ENCODE measurements around the gene QSOX1.
"Not testable (repeated sequence)": the region's sequence is repeated elsewhere in the genome, so short reads cannot be mapped to it uniquely, and the experiment has no call there.

Gene QSOX1, protein sequence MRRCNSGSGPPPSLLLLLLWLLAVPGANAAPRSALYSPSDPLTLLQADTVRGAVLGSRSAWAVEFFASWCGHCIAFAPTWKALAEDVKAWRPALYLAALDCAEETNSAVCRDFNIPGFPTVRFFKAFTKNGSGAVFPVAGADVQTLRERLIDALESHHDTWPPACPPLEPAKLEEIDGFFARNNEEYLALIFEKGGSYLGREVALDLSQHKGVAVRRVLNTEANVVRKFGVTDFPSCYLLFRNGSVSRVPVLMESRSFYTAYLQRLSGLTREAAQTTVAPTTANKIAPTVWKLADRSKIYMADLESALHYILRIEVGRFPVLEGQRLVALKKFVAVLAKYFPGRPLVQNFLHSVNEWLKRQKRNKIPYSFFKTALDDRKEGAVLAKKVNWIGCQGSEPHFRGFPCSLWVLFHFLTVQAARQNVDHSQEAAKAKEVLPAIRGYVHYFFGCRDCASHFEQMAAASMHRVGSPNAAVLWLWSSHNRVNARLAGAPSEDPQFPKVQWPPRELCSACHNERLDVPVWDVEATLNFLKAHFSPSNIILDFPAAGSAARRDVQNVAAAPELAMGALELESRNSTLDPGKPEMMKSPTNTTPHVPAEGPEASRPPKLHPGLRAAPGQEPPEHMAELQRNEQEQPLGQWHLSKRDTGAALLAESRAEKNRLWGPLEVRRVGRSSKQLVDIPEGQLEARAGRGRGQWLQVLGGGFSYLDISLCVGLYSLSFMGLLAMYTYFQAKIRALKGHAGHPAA

DNA sequence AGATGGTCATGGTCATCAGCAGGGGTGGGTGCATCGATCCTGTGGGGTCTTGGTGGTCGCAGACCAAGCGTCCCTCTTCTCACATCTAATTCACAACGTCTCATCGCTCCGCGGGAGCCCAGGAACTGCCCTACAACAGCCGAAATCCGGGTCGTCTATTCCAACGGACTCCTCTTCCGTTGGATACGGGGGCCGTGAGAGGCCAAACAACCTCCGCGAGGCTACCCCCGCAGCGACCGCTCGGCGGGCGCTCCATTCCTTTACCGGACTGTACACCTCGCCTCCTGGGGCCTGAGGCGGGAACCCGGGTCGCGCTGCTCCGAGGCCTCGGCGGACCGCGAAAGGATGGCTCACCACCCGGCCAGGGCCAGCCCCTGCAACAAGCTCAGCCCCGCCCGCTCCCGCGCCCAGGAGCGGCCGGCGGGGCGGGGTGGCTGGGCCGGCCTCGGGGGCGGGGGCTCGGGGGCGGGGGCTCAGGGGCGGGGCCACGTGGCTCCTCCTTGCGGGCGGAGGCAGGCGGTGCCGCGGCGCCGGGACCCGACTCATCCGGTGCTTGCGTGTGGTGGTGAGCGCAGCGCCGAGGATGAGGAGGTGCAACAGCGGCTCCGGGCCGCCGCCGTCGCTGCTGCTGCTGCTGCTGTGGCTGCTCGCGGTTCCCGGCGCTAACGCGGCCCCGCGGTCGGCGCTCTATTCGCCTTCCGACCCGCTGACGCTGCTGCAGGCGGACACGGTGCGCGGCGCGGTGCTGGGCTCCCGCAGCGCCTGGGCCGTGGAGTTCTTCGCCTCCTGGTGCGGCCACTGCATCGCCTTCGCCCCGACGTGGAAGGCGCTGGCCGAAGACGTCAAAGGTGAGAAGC lies at the start of gene QSOX1:
Gene QSOX1 (plus strand): TSS at position 545 of the 857 bp plus-strand sequence. CDS start 39 bp downstream, at position 584.
- peak; percentile 90 for DNase-seq

DNA sequence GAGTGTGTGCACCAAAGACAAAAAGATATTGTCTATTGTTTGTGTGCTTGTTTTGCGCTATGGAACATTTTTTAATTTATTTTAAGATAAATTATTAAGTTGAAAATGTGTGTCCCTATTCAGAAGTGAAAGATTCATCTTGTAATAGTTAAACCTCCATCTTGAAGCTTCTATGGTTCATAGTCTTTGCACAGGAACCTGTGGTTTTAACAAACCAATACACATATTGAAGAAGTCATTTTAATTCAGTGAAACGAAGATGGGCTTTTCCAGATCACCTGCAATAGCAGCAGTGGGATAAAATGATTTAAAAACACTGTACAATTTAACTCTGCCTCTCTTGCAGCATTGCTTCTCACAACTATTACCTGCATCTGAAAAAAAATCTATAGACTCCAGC lies 42.6 kb upstream of the QSOX1 start:
- no peak for DNase-seq

GRCh38 chr1:180112984-180113647 lies 41.6 kb upstream of the QSOX1 start:
- no peak for DNase-seq

DNA sequence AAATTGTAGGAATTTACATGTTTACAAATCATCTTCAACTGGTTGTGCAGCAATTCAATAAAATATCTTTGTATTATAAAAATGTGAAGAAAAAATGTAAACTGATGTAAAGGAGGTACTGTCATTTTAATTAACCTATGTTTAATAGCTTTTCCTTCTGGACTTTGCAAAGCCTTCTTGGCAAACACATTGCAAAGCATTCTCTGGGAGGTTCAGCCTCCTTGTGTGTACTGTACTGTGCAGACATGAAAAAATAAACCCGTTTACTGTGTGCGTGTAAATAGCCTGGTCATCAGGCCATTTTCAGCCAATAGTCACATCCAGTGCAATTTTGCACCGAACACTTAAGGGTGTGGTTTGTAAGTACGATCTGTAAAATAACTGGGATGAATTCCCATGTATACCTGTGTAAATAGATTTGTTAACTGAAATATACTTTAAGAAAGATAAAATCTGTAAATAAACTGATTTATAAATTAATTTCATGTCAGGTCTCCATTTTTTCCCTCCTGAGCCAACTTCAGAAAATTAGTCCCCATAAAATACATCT lies 40.2 kb upstream of the QSOX1 start:
- no peak for DNase-seq

DNA sequence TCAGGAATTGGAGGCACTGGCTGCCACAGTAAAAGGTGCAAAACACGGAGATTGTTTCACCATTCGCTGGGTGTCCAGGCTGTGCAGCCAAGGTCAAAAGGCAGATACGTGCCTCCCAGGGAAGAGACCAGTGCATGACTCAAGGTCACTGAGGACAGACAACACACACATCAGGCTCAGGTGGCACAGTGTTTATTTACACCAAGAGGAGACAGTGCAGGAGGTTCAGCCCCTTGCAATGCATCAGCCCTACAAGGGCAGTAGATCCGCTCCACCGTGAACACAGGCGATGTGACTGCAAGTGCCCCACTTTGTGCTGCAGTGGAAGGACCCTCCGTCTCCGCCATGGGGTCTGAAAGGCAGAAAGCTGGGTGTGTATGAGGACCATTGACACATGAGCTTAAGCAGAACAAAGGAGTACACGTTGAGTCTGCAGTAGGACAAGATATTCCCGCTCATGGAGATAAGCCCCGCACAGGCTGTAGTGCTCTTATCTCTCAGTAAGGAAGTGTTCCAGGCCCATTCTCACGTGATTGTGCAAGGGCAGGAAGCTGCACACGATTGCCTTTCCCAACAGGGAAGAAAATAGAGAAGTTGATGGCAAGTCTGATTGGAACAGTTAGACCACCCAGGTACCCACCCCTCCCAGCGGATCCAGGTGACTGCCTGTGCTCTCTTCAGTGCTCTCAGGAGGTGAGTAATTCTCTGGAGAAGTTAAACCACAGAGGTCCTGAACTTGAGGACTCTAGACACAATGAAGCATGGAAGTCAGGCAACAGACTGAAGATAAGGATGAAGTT lies 37.5 kb upstream of the QSOX1 start:
- peak; percentile 71 for DNase-seq

GRCh38 chr1:180117764-180118116 lies 36.9 kb upstream of the QSOX1 start:
- no peak for DNase-seq

GRCh38 chr1:180119837-180120236 lies 34.8 kb upstream of the QSOX1 start:
- no peak for DNase-seq

DNA sequence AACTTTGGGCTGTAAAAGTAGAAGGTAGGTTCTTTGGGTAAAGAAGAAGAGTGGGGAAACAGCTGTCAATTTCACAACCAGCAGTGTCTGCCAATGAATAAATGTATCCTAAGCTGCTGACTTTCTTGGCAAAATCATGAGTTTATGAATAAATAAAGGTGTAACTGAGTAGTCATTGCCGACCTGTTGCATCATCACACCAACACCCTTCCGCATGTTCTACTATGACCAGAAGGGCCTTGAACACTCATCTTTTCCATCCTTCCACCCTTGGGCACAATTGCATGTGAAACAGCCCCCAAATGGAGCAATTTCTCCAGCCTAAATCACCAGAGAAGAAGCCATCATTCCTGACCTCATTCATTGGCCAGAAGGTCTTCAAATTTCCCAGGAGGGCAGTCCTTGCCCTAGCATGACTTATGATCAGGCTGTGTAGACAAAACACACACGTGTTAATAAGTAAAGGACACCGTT lies 31.2 kb upstream of the QSOX1 start:
- DNase-seq: no peak

DNA sequence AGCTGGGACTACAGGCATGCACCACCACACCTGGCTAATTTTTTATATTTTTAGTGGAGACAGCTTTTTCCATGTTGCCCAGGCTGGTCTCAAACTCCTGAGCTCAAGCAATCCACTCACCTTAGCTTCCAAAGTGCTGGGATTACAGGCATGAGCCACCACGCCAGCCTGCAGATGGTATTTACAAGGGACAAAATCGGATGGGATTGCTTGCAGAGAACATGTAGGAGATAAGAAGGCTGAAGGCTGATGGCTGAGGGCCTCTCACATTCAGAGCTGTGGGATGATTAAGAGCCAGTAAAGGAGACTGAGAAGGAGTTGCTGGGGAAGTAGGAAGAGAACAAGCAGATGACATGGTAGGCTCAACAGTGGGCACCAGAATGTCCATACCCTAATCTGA lies 24.0 kb upstream of the QSOX1 start:
- no peak for DNase-seq

DNA sequence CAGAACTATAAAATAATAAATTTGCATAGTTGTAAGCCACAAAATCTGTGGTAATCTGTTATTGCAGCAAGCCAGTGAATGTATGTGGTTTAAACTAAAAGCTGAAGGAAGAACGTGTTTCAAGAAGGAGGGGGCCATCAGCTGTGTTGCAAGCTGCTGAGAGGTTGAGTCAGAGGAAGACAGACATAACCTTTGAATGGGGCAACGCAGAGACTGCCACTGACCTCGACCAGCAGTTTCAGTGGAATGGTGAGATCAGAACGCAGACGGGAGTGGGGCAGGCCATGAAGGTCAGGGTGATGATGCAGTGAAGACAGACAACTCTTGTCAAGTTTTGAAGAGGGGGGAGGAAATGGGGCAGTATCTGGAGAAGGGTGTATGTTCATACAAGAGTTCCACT lies 23.2 kb upstream of the QSOX1 start:
- peak; percentile 72 for DNase-seq

DNA sequence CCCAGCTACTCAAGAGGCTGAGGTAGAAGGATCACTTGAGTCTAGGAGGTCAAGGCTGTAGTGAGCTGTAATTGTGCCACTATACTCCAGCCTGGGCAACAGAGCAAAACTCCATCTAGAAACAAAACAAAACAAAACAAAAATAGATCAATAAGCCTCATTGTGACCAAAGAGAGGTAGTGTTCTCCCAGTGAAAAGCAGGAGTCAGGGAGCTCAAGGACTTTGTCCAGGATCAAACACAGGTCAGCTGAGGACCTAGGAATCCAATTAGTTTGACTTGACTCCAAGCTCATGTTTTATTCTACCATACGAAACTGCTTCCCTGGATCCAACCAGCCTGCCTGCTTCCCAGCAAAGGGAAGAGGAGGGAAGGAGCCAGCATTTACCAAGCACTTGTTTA lies 21.5 kb upstream of the QSOX1 start:
- no peak for DNase-seq

DNA sequence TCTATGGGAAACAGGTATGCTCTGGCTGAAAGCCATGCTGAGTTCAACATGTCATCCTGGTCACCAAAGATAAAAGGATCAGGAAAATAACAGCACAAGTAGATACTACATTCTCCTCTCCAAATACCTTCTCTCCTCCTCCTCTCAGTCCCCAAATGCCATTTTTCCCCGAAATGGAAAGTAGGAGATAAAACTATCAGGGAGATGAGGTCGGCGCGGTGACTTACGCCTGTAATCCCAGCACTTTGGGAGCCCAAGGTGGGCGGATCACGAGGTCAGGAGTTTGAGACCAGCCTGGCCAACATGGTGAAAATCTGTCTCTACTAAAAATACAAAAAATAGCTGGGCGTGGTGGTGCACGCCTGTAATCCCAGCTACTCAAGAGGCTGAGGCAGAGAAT lies 21.0 kb upstream of the QSOX1 start:
- not testable (repeated sequence) for DNase-seq

GRCh38 chr1:180135535-180135934 lies 19.1 kb upstream of the QSOX1 start:
- no peak for DNase-seq

- DNase-seq: no peak
Measured at GRCh38 chr1:180136331-180136967, 18.2 kb upstream of the QSOX1 start.

DNA sequence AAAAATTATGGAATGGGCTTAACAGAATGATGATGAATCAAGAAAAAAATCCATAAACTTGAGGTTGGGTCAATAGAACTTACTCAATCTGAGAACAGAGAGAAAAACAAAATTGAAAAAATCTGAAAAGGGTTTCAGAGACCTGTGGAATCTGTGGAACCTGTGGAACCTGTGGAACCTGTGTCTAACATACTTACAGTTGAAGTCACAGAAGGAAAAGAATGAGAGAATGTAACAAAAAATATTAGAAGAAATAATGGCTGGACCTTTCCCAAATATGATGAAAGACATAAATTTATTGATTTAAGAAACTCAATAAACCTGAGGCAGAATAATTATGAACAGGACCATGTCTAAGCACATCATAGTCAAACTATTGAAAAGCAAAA lies 17.7 kb upstream of the QSOX1 start:
- no peak for DNase-seq

GRCh38 chr1:180137776-180138175 lies 16.9 kb upstream of the QSOX1 start:
- no peak for DNase-seq

GRCh38 chr1:180141381-180141934 lies 13.2 kb upstream of the QSOX1 start:
- no peak for DNase-seq

- DNase-seq: no peak
Measured at GRCh38 chr1:180143359-180143758, 11.3 kb upstream of the QSOX1 start.

DNA sequence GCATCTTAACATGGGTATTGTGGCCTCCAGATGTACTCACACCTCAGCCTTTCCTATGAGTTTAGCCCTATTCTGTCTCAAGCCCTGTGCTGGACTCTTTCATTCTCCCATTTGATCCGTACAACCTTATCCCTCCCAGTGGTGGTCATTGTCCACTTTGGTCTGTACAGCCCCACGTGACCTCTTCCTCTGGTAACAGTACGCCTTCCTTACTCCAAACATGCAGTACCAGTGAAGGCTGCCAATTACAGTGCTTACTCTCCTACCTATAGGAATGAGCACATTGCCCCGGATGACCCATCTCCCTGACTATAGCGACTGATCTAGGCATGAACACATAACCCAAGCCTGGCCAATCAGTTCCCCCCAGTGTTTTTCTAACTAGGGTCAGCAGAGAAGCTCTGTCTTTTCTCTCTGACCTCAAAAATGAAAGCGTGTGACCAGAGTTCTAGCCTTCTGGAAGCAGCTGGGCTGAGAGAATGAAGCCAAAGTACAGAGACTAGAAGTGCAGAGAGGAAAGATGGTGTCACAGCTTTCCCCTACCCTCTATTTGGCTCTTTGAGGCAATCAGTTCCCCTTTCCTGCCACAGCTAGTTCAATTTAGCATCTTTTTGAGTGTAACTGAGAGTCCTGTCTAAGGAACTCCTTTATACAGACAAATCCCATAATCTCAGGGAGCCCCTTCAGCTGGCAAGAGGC lies 9.9 kb upstream of the QSOX1 start:
- no peak for DNase-seq

DNA sequence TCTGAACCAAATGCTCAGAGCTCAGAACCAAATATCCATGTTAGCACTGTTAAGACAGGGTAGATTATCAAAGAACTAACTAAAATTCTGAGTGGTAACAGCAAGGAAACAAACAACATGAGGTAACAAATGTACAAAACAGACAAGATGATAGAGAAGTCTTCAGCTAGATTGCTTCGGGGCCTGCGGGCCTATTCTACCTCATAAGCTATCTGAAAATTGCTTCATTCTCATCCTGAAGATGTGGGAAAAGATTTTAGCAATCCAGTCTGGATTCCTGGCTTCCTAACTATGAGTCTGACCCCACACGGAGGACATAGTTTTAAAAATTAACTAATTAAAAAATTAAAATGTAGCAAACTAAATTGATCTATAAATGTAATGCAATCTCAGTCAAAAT lies 9.2 kb upstream of the QSOX1 start:
- DNase-seq: no peak
